K562 (cell line): Measurements from ENCODE around the gene MED20. TPM values are rescaled to one million over a fixed set of nuclear protein-coding genes. Genes with fewer than 3 reads are reported as not detected.

Experiments used
- CBX5 ChIP-seq: IDR thresholded peaks from 2 replicates; pipeline ENCODE4 v1.6.1; 2014; ENCODE audit warnings: low read depth, borderline replicate concordance
- CREBBP ChIP-seq: IDR thresholded peaks from one replicate; pipeline ENCODE4 v1.6.1; 2012; ENCODE audit warnings: low read depth, mild to moderate bottlenecking, control low read depth, inconsistent platforms, low read length
- ELF2 ChIP-seq: fragments of 250-450 bp; sonication (Bioruptor Pico); IDR thresholded peaks from 2 replicates; pipeline ENCODE4 v1.5.0; 2021; ENCODE audit warnings: mild to moderate bottlenecking
- EP300 ChIP-seq: IDR thresholded peaks from 2 replicates; pipeline ENCODE4 v1.6.1; 2012; ENCODE audit warnings: low read length, improper control_type of control experiment
- ERF ChIP-seq: fragments of 450-650 bp; formaldehyde crosslinking; IDR thresholded peaks from 2 replicates; pipeline ENCODE4 v1.4.0; 2020; ENCODE audit warnings: mild to moderate bottlenecking, mixed read lengths
- IRF2 ChIP-seq: sonication (generic); formaldehyde crosslinking; IDR thresholded peaks from 2 replicates; pipeline ENCODE4 v1.8.1; 2022; ENCODE audit warnings: mild to moderate bottlenecking, missing genetic modification reagents
- L3MBTL2 ChIP-seq: fragments of 450-650 bp; IDR thresholded peaks from 2 replicates; pipeline ENCODE4 v1.6.1; 2016; ENCODE audit warnings: mild to moderate bottlenecking, moderate library complexity
- NFYB ChIP-seq: IDR thresholded peaks from 2 replicates; pipeline ENCODE4 v1.6.1; 2011; ENCODE audit warnings: mild to moderate bottlenecking, moderate library complexity; ENCODE audit not compliant: insufficient read length; ENCODE audit errors: extremely low read depth
- SREBF2 ChIP-seq: sonication (generic); formaldehyde crosslinking; IDR thresholded peaks from 2 replicates; pipeline ENCODE4 v1.4.0; 2020; ENCODE audit warnings: mild to moderate bottlenecking, missing genetic modification reagents
- SUPT5H ChIP-seq: fragments of 450-650 bp; IDR thresholded peaks from 2 replicates; pipeline ENCODE4 v1.6.1; 2016
- ZNF584 ChIP-seq: fragments of 200-800 bp; sonication (Bioruptor generic); IDR thresholded peaks from 2 replicates; pipeline ENCODE4 v1.6.1; 2016; ENCODE audit warnings: low read depth, mild to moderate bottlenecking, missing genetic modification characterization, missing compliant biosample characterization
- ZNF830 ChIP-seq: fragments of 250-450 bp; sonication (Bioruptor Pico); IDR thresholded peaks from 2 replicates; pipeline ENCODE4 v1.5.0; 2021; ENCODE audit warnings: mild to moderate bottlenecking
- polyA plus RNA-seq, 8 experiments: library from polyadenylated mRNA; depleted of rRNA in 4 of 8; stranded (reverse) in 5 of 8; unstranded in 3 of 8; fragments of >200 nt; fragmentation: Nextera tagmentation in 2 of 8; fragmentation: Illumina TruSeq in 1 of 8; extraction: Ambion mirVana in 2 of 8; extraction: Trizol in 1 of 8; gene quantifications; 2 replicates each; pipeline versions ENCODE4 v1.2.1 to v1.2.3, GENCODE V29; 2011 to 2014; ENCODE audit warnings: inconsistent platforms in 1 of 8, missing spikeins in 1 of 8
- total RNA-seq, 7 experiments: library from RNA; depleted of rRNA in 6 of 7; stranded (reverse); fragments of >200 nt in 6 of 7; fragmentation: Illumina TruSeq in 2 of 7; extraction: Trizol in 2 of 7; gene quantifications; 2 replicates each; pipeline versions ENCODE4 v1.2.1 to v1.2.3, GENCODE V29; 2011 to 2021; ENCODE audit warnings: low replicate concordance in 1 of 7
- TF ChIP-seq, protein P1 (sequence below): fragments of 450-650 bp; formaldehyde crosslinking; conservative IDR thresholded peaks from 2 replicates; pipeline ENCODE4 v1.4.0; 2022; ENCODE audit warnings: mild to moderate bottlenecking, missing genetic modification characterization
- TF ChIP-seq, protein P2 (sequence below): fragments of 450-650 bp; IDR thresholded peaks from 2 replicates; pipeline ENCODE4 v1.6.1; 2016; ENCODE audit warnings: mild to moderate bottlenecking
- TF ChIP-seq, protein P3 (sequence below): fragments of 250-450 bp; sonication (Bioruptor Pico); IDR thresholded peaks from 2 replicates; pipeline ENCODE4 v1.5.1; 2021; ENCODE audit warnings: mild to moderate bottlenecking
- TF ChIP-seq, protein P4 (sequence below): fragments of 450-650 bp; formaldehyde crosslinking; IDR thresholded peaks from 2 replicates; pipeline ENCODE4 v1.4.0; 2020; ENCODE audit warnings: mild to moderate bottlenecking, moderate library complexity
- TF ChIP-seq, protein P5 (sequence below), 2 experiments: IDR thresholded peaks; 2 replicates each; pipeline ENCODE4 v1.6.1; 2011; ENCODE audit warnings: borderline replicate concordance in 1 of 2, control low read depth in 1 of 2, low read depth in 1 of 2, low read length in 1 of 2, mild to moderate bottlenecking in 1 of 2, mixed read lengths in 1 of 2, moderate library complexity in 1 of 2; ENCODE audit not compliant: insufficient read depth in 1 of 2, insufficient read length in 1 of 2, poor library complexity in 1 of 2, severe bottlenecking in 1 of 2; ENCODE audit errors: extremely low read depth in 1 of 2
- TF ChIP-seq, protein P6 (sequence below): fragments of 450-650 bp; IDR thresholded peaks from 2 replicates; pipeline ENCODE4 v1.6.1; 2016; ENCODE audit warnings: missing biosample characterization, missing genetic modification characterization

MED20 gene
- total and polyA plus RNA-seq, 9 of the 15 experiments (the other 6 are each of a cell fraction or from before 2014, with no cell fraction given): 27.3 to 80.9 (median 46.0) TPM

DNA sequence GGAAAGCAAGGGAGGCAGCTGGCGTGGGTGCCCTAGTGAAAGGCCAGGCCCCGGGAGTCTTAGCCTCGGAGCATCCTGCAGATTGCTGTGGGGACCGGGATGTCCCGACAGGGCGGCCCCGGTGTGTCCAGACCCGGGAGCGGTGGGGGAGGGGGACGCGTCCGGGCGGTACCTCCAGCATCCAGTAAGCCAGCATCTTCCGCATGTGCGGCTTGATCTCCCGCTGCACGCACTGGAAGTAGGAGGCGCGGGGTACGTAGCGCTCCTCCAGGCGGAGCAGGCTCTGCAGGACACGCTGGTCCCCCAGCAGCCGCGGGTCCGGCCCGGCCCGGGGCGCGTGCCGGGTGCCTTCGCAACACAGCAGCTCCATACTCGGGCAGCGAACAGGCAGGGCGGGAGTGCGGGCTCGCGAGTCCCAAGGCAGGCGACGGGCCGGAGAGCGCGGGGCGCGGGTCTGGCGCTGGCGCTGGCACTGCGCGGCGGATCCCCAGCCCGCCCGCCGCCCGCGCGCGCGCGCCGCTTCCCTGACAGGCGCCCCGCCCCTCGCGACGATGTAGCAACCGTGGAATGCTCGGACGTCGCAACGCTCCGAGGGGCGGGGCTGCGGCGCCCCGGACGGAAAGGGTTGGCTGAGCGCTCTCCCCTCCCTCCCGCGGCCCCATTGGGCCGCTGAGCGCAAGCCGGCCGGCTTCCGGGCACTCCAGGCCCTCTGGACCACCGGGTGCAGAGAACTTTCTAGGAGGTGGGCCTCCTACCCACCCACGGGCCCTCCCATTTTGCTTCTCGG lies 20.5 kb upstream of the MED20 start, which contains the start of gene CCND3 (continued):
- TF ChIP-seq ZNF584 (CRISPR knock-in tag): no peak
- TF ChIP-seq L3MBTL2: peak; percentile 73; the same call in 1 of the 2 replicates
- TF ChIP-seq SUPT5H: peak; percentile 66; the same call in 1 of the 2 replicates
- TF ChIP-seq, protein P1, sequence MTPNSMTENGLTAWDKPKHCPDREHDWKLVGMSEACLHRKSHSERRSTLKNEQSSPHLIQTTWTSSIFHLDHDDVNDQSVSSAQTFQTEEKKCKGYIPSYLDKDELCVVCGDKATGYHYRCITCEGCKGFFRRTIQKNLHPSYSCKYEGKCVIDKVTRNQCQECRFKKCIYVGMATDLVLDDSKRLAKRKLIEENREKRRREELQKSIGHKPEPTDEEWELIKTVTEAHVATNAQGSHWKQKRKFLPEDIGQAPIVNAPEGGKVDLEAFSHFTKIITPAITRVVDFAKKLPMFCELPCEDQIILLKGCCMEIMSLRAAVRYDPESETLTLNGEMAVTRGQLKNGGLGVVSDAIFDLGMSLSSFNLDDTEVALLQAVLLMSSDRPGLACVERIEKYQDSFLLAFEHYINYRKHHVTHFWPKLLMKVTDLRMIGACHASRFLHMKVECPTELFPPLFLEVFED (CRISPR knock-in tag): no peak
- TF ChIP-seq, protein P2, sequence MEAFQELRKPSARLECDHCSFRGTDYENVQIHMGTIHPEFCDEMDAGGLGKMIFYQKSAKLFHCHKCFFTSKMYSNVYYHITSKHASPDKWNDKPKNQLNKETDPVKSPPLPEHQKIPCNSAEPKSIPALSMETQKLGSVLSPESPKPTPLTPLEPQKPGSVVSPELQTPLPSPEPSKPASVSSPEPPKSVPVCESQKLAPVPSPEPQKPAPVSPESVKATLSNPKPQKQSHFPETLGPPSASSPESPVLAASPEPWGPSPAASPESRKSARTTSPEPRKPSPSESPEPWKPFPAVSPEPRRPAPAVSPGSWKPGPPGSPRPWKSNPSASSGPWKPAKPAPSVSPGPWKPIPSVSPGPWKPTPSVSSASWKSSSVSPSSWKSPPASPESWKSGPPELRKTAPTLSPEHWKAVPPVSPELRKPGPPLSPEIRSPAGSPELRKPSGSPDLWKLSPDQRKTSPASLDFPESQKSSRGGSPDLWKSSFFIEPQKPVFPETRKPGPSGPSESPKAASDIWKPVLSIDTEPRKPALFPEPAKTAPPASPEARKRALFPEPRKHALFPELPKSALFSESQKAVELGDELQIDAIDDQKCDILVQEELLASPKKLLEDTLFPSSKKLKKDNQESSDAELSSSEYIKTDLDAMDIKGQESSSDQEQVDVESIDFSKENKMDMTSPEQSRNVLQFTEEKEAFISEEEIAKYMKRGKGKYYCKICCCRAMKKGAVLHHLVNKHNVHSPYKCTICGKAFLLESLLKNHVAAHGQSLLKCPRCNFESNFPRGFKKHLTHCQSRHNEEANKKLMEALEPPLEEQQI: no peak
- TF ChIP-seq, protein P3, sequence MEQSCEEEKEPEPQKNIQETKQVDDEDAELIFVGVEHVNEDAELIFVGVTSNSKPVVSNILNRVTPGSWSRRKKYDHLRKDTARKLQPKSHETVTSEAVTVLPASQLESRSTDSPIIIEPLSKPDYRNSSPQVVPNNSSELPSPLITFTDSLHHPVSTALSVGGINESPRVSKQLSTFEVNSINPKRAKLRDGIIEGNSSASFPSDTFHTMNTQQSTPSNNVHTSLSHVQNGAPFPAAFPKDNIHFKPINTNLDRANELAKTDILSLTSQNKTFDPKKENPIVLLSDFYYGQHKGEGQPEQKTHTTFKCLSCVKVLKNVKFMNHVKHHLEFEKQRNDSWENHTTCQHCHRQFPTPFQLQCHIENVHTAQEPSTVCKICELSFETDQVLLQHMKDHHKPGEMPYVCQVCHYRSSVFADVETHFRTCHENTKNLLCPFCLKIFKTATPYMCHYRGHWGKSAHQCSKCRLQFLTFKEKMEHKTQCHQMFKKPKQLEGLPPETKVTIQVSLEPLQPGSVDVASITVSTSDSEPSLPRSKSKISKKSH (CRISPR knock-in tag): no peak
- TF ChIP-seq NFYB: peak; percentile 28
- no peak for TF ChIP-seq CREBBP
- TF ChIP-seq, protein P4, sequence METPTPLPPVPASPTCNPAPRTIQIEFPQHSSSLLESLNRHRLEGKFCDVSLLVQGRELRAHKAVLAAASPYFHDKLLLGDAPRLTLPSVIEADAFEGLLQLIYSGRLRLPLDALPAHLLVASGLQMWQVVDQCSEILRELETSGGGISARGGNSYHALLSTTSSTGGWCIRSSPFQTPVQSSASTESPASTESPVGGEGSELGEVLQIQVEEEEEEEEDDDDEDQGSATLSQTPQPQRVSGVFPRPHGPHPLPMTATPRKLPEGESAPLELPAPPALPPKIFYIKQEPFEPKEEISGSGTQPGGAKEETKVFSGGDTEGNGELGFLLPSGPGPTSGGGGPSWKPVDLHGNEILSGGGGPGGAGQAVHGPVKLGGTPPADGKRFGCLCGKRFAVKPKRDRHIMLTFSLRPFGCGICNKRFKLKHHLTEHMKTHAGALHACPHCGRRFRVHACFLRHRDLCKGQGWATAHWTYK (CRISPR knock-in tag): no peak
- TF ChIP-seq, protein P5, sequence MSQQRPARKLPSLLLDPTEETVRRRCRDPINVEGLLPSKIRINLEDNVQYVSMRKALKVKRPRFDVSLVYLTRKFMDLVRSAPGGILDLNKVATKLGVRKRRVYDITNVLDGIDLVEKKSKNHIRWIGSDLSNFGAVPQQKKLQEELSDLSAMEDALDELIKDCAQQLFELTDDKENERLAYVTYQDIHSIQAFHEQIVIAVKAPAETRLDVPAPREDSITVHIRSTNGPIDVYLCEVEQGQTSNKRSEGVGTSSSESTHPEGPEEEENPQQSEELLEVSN (IDR thresholded peaks at IDR 0.05; ENCODE audit: borderline replicate concordance in 1 of 2, extremely low read depth in 1 of 2, insufficient read depth in 1 of 2, insufficient read length in 1 of 2, low read depth in 1 of 2, low read length in 1 of 2, poor library complexity in 1 of 2, severe bottlenecking in 1 of 2): peak; percentile 46 to 83
- no peak for TF ChIP-seq CBX5
- TF ChIP-seq, protein P6, sequence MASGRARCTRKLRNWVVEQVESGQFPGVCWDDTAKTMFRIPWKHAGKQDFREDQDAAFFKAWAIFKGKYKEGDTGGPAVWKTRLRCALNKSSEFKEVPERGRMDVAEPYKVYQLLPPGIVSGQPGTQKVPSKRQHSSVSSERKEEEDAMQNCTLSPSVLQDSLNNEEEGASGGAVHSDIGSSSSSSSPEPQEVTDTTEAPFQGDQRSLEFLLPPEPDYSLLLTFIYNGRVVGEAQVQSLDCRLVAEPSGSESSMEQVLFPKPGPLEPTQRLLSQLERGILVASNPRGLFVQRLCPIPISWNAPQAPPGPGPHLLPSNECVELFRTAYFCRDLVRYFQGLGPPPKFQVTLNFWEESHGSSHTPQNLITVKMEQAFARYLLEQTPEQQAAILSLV (tag): no peak
- 0 out of 2 replicates have a peak, but pooled peaks have one; percentile 65 for TF ChIP-seq ELF2
- 0 out of 2 replicates have a peak, but pooled peaks have one; percentile 8 for TF ChIP-seq EP300
- TF ChIP-seq IRF2: no peak; the same call in 1 of the 2 replicates
- TF ChIP-seq SREBF2 (CRISPR knock-in tag): no peak
- TF ChIP-seq ZNF830 (CRISPR knock-in tag): 0 out of 2 replicates have a peak, but pooled peaks have one; percentile 23
- TF ChIP-seq ERF: no peak
